ENCODE measurements around the gene PEAK1. TPM values are rescaled to one million over a fixed set of nuclear protein-coding genes. Genes with fewer than 3 reads are reported as not detected.
"Not testable (repeated sequence)": the region's sequence is repeated elsewhere in the genome, so short reads cannot be mapped to it uniquely, and the experiment has no call there.

Gene PEAK1
- total and polyA plus RNA-seq, 2 donors (not counting 3 experiments of a cell fraction or from before 2014, with no cell fraction given), result 17.9 to 91.9 TPM

- ChIA-PET CTCF (interaction anchor here (1.1 to 2.7 kb wide), 3 partner anchors 9 to 365 kb away, joined by 6 to 15 read pairs (median 10); no protein-coding TSS in a partner anchor), POLR2A (no interaction called here)
- no peaks in the 10 kb centered on the region for H3K27me3 ChIP-seq (ENCODE audit: control insufficient read depth in 2 of 2, insufficient read depth in 2 of 2, low read length in 2 of 2)
- TF ChIP-seq POLR2A (IDR thresholded peaks at IDR 0.05; ENCODE audit: low read depth, low read length) (no peak), CTCF (IDR thresholded peaks at IDR 0.05; ENCODE audit: extremely low read depth in 1 of 2, insufficient read depth in 1 of 2, low read depth in 1 of 2, low read length in 2 of 2) (no peak), POLR2AphosphoS5 (IDR thresholded peaks at IDR 0.05; ENCODE audit: insufficient read depth, low read depth, low read length) (no peak), MYC (IDR thresholded peaks at IDR 0.05; ENCODE audit: low read depth, low read length) (no peak), FOS (IDR thresholded peaks at IDR 0.05; ENCODE audit: borderline replicate concordance, insufficient read depth, low read length) (no peak)
- H3K36me3 ChIP-seq (ENCODE audit: control insufficient read depth in 2 of 2, extremely low read depth in 1 of 2, insufficient read depth in 2 of 2, low read length in 2 of 2), result peaks cover 4 to 5% of the 10 kb centered on the region in 2 experiments
- DNase-seq (ENCODE audit: low read depth, low spot score), result no peak
- dilution Hi-C loops (cut with MboI; ENCODE audit: extremely low pct_ligation_motif_present, low sequenced_read_pairs), result no loop called here
- H4K20me1 ChIP-seq (replicated peaks; ENCODE audit: control insufficient read depth, extremely low read depth, insufficient read depth, low read length), result no peaks in the 10 kb centered on the region
- H3K79me2 ChIP-seq (ENCODE audit: control insufficient read depth, insufficient read depth, low read length), result peaks cover 8% of the 10 kb centered on the region
- H3K4me3 ChIP-seq (replicated peaks in 1 of 3; ENCODE audit: insufficient read depth in 1 of 3, low read depth in 1 of 3, low read length in 3 of 3), result no peak overlapping the region
- H3K9me3 ChIP-seq (replicated peaks; ENCODE audit: control insufficient read depth, insufficient read depth, low read length), result no peaks in the 10 kb centered on the region
- peaks cover 12% of the 10 kb centered on the region for H3K4me1 ChIP-seq (ENCODE audit: control insufficient read depth, extremely low read depth, insufficient read depth, low read length)
- no peaks in the 10 kb centered on the region for H3K9me1 ChIP-seq (replicated peaks; ENCODE audit: control insufficient read depth, extremely low read depth, insufficient read depth, low read length)
- BruUV-seq (replicated peaks), result no TSS peak
- no peak overlapping the region for H3K9ac ChIP-seq (replicated peaks; ENCODE audit: extremely low read depth, insufficient read depth, low read length)
- intact Hi-C loops (cut with micrococcal nuclease), result no loop called here
- H3K27ac ChIP-seq (ENCODE audit: insufficient read depth, low read depth, low read length), result no peak overlapping the region
- no peak overlapping the region for H3K4me2 ChIP-seq (ENCODE audit: insufficient read depth, low read length)
- no peak for FAIRE-seq
- H2AFZ ChIP-seq (ENCODE audit: low read depth, low read length), result no peak overlapping the region
Observed at GRCh38 chr15:77178411-77178810, 241.5 kb downstream of the PEAK1 start.

GRCh38 chr15:77176148-77176547 is 243.8 kb downstream of the PEAK1 start:
- BruUV-seq (replicated peaks); dilution Hi-C loops (cut with MboI; ENCODE audit: extremely low pct_ligation_motif_present, low sequenced_read_pairs); H3K36me3 ChIP-seq (ENCODE audit: control insufficient read depth in 2 of 2, extremely low read depth in 1 of 2, insufficient read depth in 2 of 2, low read length in 2 of 2); H3K79me2 ChIP-seq (ENCODE audit: control insufficient read depth, insufficient read depth, low read length); H3K4me3 ChIP-seq (replicated peaks in 1 of 3; ENCODE audit: insufficient read depth in 1 of 3, low read depth in 1 of 3, low read length in 3 of 3); FAIRE-seq; intact Hi-C loops (cut with micrococcal nuclease); H3K9me1 ChIP-seq (replicated peaks; ENCODE audit: control insufficient read depth, extremely low read depth, insufficient read depth, low read length); H3K4me2 ChIP-seq (ENCODE audit: insufficient read depth, low read length); H4K20me1 ChIP-seq (replicated peaks; ENCODE audit: control insufficient read depth, extremely low read depth, insufficient read depth, low read length); H2AFZ ChIP-seq (ENCODE audit: low read depth, low read length); POLR2A ChIA-PET; H3K9ac ChIP-seq (replicated peaks; ENCODE audit: extremely low read depth, insufficient read depth, low read length); H3K27me3 ChIP-seq (ENCODE audit: control insufficient read depth in 2 of 2, insufficient read depth in 2 of 2, low read length in 2 of 2); CTCF ChIA-PET; H3K9me3 ChIP-seq (replicated peaks; ENCODE audit: control insufficient read depth, insufficient read depth, low read length); DNase-seq (ENCODE audit: low read depth, low spot score); H3K27ac ChIP-seq (ENCODE audit: insufficient read depth, low read depth, low read length): not testable (repeated sequence)
- H3K4me1 ChIP-seq (ENCODE audit: control insufficient read depth, extremely low read depth, insufficient read depth, low read length), result peaks cover 12% of the 10 kb centered on the region
